ENCODE data around the gene NAGLU.

DNA sequence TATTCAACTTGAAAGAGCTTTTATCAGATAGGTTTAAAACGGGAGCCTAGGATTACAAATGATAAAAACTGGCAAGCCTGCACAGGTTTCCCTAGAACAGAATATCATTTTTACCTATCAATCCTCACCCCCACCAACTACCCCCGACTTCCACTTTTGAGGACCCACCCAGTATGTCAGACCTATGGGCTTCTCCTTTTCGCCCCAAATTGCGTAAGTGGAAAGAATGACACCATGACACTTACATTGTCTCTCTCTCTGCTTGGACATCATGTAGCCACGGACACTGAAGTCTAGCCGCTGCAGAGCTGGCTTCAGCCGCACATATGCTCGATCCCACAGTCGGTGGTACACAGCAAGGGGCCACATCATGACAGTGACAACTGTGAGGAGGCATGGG is 48.8 kb downstream of the NAGLU start:
- TF ChIP-seq POLR2A (IDR thresholded peaks at IDR 0.05) (no peak), POLR2AphosphoS5 (IDR thresholded peaks at IDR 0.05) (no peak)
- TF ChIP-seq, protein P1, sequence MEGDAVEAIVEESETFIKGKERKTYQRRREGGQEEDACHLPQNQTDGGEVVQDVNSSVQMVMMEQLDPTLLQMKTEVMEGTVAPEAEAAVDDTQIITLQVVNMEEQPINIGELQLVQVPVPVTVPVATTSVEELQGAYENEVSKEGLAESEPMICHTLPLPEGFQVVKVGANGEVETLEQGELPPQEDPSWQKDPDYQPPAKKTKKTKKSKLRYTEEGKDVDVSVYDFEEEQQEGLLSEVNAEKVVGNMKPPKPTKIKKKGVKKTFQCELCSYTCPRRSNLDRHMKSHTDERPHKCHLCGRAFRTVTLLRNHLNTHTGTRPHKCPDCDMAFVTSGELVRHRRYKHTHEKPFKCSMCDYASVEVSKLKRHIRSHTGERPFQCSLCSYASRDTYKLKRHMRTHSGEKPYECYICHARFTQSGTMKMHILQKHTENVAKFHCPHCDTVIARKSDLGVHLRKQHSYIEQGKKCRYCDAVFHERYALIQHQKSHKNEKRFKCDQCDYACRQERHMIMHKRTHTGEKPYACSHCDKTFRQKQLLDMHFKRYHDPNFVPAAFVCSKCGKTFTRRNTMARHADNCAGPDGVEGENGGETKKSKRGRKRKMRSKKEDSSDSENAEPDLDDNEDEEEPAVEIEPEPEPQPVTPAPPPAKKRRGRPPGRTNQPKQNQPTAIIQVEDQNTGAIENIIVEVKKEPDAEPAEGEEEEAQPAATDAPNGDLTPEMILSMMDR (IDR thresholded peaks at IDR 0.05) = no peak

All from prostate gland (tissue), 2 donors.